ENCODE measurements around the gene ARHGAP5. TPM values are rescaled to one million over a fixed set of nuclear protein-coding genes. Genes with fewer than 3 reads are reported as not detected.
"Not testable (repeated sequence)": the region's sequence is repeated elsewhere in the genome, so short reads cannot be mapped to it uniquely, and the experiment has no call there.

The ARHGAP5 gene
- total RNA-seq, 1 experiment from 2014 or later: 7.9 TPM

DNA sequence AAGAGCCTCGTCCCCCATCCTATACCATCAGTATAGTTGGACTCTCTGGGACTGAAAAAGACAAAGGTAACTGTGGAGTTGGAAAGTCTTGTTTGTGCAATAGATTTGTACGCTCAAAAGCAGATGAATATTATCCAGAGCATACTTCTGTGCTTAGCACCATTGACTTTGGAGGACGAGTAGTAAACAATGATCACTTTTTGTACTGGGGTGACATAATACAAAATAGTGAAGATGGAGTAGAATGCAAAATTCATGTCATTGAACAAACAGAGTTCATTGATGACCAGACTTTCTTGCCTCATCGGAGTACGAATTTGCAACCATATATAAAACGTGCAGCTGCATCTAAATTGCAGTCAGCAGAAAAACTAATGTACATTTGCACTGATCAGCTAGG is 13.6 kb downstream of the ARHGAP5 start:
- DNase-seq: no peak
- no peaks in the 10 kb centered on the region for H3K27me3 ChIP-seq
- H3K4me3 ChIP-seq: no peak overlapping the region
- peaks cover 9% of the 10 kb centered on the region for H3K36me3 ChIP-seq
- no peaks in the 10 kb centered on the region for H3K9me3 ChIP-seq

DNA sequence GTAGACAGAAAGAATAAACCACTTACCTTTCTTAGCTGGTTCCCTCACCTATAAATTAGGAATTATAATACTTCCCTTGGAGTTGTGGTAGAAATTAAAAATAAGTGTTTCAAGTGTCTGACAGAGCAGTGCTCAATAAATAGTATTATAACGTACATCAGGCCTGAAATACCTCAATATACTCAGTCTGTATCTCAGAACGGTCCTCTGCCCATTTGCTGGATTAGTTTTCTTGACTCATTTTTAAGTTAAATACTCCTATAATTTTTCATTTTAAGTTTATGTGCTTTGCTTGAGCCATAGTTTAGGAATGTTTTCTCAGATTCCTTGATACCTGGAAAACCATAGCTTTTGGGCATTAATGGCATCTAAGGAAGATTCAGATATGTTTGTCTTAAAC is 22.4 kb downstream of the ARHGAP5 start:
- no peak for DNase-seq
- Histone ChIP-seq H3K27me3 (no peaks in the 10 kb centered on the region), H3K36me3 (peaks cover 6% of the 10 kb centered on the region; the same call in 1 of the 2 replicates), H3K4me3 (no peak overlapping the region), H3K9me3 (no peaks in the 10 kb centered on the region)

DNA sequence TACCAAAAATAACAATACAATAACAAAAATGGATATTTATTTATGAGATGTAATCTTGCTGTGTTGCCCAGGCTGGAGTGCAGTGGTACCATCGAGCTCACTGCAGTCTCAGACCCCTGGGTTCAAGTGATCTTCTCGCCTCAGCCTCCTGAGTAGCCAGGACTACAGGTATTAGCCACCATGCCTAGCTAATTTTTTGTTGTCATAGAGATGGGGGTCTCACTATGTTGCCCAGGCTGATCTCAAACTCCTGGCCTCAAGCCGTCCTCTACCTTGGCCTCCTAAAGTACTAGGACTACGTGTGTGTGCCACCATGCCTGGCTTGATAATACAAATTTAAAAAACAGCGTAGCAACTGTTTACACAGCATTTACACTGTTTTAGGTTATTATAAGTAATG is 23.1 kb downstream of the ARHGAP5 start:
- H3K27me3 ChIP-seq: no peaks in the 10 kb centered on the region
- no peak overlapping the region for H3K4me3 ChIP-seq
- DNase-seq: no peak
- H3K36me3 ChIP-seq: peaks cover 6% of the 10 kb centered on the region; the same call in 1 of the 2 replicates
- no peaks in the 10 kb centered on the region for H3K9me3 ChIP-seq

DNA sequence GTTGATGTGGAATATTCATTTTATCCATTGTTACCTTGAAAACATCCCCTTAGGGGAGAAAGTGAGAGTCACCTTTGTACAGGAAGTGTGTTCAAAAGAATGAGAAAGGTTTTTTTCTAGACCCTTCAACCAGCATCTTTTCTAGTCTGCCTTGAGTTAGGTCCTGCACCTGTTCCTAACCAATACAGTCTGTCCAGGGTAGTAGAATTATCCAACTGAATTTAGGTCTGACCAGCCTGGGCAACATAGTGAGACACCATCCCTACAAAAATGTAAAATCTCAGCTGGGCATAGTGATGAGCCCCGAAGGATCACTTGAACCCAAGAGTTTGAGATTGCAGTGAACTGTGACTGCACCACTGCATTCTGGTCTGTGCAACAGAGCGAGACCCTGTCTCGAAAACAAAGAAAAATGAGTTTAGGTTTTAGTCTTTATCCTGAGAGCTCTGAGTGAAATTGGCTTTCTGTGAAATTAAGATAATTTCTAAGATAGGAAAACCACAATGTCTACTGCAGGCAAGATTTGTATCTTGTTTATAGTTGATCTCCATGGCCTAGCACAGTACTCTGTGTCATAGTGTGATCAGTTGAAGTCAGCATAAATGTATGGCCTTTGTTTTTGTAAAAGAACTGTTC is 25.2 kb downstream of the ARHGAP5 start:
- H3K4me3 ChIP-seq: no peak overlapping the region
- no peak for DNase-seq
- no peaks in the 10 kb centered on the region for H3K27me3 ChIP-seq

DNA sequence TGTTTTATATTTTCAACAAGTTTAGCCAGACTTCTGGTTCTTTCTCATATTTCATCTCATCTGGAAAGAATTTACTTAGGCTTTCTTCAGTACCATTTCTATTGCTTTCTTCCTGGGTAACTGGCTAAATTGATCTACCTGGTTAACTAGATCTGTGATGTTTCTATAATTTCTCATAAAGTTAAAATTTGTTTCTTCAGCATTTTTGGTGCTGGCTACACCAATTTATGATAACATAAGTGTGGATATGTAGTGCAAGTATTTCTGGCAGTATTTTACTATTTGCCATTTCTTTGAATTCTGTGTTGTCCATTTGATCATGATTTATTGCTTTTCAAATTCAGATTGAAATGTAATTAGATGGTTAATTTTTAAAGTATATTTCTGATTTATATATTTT is 25.9 kb downstream of the ARHGAP5 start:
- Histone ChIP-seq H3K9me3 (no peaks in the 10 kb centered on the region), H3K27me3 (no peaks in the 10 kb centered on the region), H3K4me3 (no peak overlapping the region), H3K36me3 (0 out of 2 replicates have a peak, but pooled peaks cover 3% of the 10 kb centered on the region)
- DNase-seq: no peak

More for the DNA sequence above, 25.2 kb downstream of the ARHGAP5 start:
- Histone ChIP-seq H3K36me3 (peaks cover 3% of the 10 kb centered on the region; the same call in 1 of the 2 replicates), H3K9me3 (no peaks in the 10 kb centered on the region)

DNA sequence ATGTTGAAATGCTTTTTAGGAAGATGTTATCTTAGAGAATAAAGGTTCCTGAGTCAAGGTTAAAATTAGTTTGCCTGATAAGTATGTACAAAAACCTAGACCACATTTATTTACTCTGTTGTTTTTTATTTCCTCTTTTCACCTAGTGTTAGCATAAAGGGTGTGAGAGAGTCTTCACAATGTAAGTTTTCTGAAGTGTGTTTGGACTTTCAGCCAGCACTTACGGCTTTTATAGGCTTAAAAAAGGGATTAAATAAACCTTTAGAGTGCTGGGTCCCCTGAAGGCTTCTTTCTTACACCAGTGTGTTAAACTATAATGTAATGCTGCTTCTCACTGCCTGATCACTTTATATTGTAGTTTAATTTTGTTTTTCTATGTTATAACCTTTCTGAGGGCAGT is 27.2 kb downstream of the ARHGAP5 start:
- no peaks in the 10 kb centered on the region for H3K9me3 ChIP-seq
- no peak overlapping the region for H3K4me3 ChIP-seq
- DNase-seq: no peak
- H3K27me3 ChIP-seq: no peaks in the 10 kb centered on the region
- 0 out of 2 replicates have a peak, but pooled peaks cover 3% of the 10 kb centered on the region for H3K36me3 ChIP-seq

DNA sequence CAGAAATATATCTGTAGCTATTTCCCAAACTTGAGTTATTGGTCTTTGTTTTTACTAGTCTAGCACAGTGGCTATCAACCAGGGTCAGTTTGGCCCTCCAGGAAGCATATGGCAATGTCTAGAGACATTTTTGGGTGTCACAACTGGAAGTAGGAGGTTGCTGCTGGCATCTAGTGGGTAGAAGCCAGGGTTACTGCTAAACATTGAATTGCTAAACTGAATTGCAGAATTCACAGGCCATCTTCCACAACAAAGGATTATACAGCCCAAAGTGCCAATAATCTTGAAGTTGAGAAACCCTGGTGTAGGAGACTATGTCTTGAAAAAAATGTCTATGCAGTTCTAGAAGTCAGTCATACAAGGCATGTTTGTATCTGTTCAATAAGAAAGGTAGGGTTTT is 27.7 kb downstream of the ARHGAP5 start:
- H3K4me3 ChIP-seq: no peak overlapping the region
- 0 out of 2 replicates have a peak, but pooled peaks cover 1% of the 10 kb centered on the region for H3K36me3 ChIP-seq
- no peaks in the 10 kb centered on the region for H3K9me3 ChIP-seq
- DNase-seq: no peak
- no peaks in the 10 kb centered on the region for H3K27me3 ChIP-seq

DNA sequence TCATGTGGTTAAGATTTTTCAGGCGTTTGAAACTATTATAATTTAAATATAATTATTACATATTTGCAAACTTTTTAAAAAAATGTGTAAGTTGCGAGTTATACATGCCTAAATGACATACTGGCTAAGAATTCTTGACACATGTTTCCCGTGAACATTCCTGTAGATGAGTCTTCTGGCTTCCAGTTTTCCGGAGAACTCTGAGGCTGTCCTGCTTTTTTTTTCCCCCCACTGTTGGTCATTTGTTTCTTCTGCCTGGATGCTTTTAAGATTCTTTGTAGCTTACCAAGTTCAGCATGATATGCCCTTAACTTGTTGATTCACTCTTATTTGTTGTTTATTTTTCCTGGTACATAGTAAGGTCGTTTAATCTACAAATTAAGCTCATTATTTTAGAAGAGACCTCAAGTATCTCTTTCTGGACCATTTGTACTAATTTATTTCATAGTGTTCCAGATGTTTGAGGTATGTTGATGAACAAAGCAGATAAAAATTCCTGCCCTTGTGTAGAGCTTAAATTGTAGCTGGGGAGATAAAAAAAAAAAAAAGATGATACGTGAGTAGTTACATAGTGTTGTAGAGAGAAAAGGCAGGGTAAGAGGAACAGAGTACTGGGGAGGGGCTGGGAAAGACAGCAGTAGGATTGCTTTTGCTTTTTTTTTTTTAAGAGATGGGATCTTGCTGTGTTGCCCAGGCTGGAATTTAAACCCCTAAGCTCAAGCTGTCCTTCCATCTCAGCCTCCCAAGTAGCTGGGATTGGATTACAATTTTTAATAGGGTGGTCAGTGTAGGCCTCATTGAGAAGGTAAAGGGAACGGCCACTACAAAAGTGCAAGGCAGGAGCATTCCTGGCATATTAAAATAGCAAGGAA is 32.8 kb downstream of the ARHGAP5 start:
- Histone ChIP-seq H3K9me3 (no peaks in the 10 kb centered on the region), H3K4me3 (no peak overlapping the region), H3K27me3 (no peaks in the 10 kb centered on the region), H3K36me3 (no peaks in the 10 kb centered on the region)
- no peak for DNase-seq

DNA sequence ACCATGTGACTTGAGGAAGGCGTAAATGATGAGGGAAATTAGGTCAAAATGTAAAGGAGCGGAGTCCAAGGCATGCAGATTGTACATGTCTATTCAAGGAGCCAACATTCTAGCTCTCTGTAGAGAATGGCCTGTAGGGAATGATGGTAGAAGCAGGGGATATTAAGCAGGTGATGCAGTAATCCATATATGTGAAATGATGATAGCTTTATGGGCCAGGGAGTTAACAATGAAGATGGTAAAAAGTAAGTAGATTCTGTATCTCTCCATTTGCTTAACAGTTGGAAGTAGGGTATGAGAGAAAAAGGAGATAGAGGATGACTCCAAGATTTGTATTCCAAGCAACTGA is 33.4 kb downstream of the ARHGAP5 start:
- no peaks in the 10 kb centered on the region for H3K27me3 ChIP-seq
- H3K9me3 ChIP-seq: no peaks in the 10 kb centered on the region
- H3K36me3 ChIP-seq: no peaks in the 10 kb centered on the region
- DNase-seq: no peak
- H3K4me3 ChIP-seq: no peak overlapping the region

DNA sequence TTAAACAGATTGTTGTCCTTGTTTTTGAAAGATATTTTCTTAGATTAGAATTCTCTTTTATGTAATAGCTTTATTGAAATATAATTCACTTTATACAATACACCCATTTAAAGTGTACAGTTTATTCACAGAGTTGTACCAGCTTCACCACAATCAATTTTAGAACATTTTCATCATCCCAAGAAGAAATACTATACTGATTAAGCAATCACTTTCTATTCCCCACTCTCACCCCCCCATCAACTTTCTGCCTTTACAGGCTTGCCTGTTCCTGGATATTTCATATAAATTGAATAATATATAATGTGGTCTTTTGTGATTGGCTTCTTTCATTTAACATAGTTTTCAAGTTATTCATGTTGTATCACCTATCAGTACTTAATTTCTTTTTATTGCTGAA is 44.4 kb downstream of the ARHGAP5 start:
- Histone ChIP-seq H3K36me3 (peaks cover 2% of the 10 kb centered on the region; the same call in 1 of the 2 replicates), H3K27me3 (no peaks in the 10 kb centered on the region), H3K9me3 (no peaks in the 10 kb centered on the region), H3K4me3 (no peak overlapping the region)
- no peak for DNase-seq

DNA sequence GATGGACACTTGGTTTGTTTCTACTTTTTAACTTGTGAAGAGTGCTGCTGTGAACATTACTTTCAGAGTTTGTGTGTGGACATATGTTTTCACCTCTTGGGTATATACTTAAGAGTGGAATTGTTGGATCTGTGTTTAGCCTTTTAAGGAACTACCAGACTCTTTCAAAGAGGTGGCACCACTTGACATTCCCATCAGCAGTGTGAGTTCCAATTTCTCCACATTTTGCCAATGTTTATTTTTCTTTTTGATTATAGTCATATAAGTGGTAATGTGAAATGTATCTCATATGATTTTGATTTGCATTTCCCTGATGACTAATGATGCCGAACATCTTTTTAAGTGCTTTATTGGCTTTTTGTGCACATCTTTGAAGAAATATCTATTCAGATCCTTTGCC is 44.8 kb downstream of the ARHGAP5 start:
- H3K9me3 ChIP-seq: no peaks in the 10 kb centered on the region
- DNase-seq: no peak
- H3K4me3 ChIP-seq: no peak overlapping the region
- H3K36me3 ChIP-seq: peaks cover 2% of the 10 kb centered on the region; the same call in 1 of the 2 replicates
- H3K27me3 ChIP-seq: no peaks in the 10 kb centered on the region

DNA sequence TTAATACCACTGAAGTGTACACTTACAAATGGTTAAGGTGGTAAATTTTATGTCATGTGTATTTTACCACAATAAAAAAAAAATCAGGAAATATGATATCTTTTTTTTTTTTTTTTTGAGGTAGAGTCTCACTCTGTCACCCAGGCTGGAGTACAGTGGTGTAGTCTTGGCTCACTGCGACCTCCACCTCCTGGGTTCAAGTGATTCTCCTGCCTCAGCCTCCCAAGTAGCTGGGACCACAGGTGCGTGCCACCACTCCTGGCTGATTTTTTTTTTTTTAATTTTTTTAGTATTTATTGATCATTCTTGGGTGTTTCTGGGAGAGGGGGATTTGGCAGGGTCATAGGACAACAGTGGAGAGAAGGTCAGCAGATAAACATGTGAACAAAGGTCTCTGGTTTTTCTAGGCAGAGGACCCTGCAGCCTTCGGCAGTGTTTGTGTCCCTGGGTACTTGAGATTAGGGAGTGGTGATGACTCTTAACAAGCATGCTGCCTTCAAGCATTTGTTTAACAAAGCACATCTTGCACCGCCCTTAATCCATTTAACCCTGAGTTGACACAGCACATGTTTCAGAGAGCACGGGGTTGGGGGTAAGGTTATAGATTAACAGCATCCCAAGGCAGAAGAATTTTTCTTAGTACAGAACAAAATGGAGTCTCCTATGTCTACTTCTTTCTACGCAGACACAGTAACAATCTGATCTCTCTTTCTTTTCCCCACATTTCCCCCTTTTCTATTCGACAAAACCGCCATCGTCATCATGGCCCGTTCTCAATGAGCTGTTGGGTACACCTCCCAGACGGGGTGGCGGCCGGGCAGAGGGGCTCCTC is 50.0 kb downstream of the ARHGAP5 start:
- H3K27me3 ChIP-seq, H3K4me3 ChIP-seq, H3K36me3 ChIP-seq, DNase-seq, H3K9me3 ChIP-seq: not testable (repeated sequence)

DNA sequence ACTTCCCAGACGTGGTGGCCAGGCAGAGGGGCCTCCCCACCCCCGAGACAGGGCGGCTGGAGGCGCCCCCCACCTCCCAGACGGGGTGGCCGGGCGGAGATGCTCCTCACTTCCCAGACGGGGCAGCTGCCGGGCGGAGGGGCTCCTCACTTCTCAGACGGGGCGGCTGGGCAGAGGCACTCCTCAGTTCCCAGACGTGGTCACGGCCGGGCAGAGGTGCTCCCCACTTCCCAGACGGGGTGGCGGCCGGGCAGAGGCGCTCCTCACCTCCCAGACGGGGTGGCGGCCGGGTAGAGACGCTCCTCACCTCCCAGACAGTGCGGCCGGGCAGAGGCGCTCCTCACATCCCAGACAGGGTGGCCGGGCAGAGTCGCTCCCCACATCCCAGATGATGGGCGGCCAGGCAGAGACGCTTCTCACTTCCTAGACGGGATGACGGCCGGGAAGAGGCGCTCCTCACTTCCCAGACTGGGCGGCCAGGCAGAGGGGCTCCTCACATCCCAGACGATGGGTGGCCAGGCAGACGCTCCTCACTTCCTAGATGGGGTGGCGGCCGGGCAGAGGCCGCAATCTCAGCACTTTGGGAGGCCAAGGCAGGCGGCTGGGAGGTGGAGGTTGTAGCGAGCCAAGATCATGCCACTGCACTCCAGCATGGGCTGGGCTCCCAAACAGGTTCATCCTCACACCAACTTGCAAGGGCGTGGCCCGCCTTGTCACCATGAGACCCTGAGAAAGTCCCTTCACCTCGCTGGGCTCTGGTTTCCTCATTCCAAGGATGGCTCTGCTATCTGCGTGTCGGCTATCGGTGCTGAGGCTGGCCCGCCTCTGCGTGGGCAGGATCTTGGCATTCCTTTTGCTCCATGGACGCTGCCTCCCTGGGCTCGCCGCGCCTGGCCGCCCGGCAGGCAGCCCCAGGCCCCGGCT is 50.9 kb downstream of the ARHGAP5 start:
- not testable (repeated sequence) for H3K27me3 ChIP-seq, H3K4me3 ChIP-seq, H3K9me3 ChIP-seq, DNase-seq, H3K36me3 ChIP-seq

DNA sequence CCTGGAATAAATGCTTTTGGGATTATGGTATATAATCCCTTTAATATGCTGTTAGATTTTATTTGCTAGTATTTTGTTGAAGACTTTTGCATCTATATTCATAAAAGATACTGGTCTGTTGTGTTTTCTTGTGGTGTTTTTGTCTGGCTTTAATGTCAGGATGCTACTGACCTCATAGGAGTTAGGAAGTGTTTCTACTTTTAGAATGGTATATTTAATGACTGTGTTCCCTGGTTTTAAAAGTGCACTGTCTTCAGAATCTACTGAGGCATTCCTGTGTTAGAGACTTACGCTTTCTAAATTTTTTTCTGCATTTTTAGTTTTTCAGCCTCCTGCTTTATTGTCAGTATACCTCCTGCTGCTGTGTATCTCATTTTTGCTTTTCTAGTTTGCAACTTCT is 51.6 kb downstream of the ARHGAP5 start:
- Histone ChIP-seq H3K36me3 (no peaks in the 10 kb centered on the region; the same call in 1 of the 2 replicates), H3K27me3 (no peaks in the 10 kb centered on the region), H3K9me3 (no peaks in the 10 kb centered on the region), H3K4me3 (no peak overlapping the region)
- DNase-seq: no peak

DNA sequence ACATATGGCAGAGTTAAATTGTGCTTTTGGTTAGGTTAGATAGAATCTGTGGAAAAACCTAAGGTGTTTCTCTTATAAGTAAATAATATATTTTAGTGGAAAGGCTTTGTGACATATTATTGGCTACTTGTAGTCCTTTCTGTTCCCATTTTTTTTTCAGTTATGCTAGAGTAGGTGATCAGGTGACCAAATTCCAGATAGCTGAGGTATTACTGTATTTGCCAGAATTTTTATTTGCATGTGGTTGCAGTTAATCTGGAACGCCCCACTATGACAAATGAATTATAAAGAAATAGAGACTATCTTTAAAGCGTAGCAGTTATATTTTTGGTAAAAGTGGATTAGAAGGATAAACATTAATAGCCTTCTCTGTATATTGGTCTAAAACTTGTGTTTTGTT is 52.0 kb downstream of the ARHGAP5 start:
- Histone ChIP-seq H3K9me3 (no peaks in the 10 kb centered on the region), H3K36me3 (no peaks in the 10 kb centered on the region; the same call in 1 of the 2 replicates), H3K4me3 (no peak overlapping the region), H3K27me3 (no peaks in the 10 kb centered on the region)
- DNase-seq: no peak

DNA sequence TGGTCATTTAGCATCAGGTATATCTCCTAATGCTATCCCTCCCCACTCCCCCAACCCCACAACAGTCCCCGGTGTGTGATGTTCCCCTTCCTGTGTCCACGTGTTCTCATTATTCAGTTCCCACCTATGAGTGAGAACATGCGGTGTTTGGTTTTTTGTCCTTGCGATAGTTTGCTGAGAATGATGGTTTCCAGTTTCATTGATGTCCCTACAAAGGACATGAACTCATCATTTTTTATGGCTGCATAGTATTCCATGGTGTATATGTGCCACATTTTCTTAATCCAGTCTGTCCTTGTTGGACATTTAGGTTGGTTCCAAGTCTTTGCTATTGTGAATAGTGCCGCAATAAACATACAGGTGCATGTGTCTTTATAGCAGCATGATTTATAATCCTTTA is 54.6 kb downstream of the ARHGAP5 start:
- not testable (repeated sequence) for H3K9me3 ChIP-seq, DNase-seq, H3K4me3 ChIP-seq, H3K36me3 ChIP-seq, H3K27me3 ChIP-seq

All from MG63 (cell line).